ENCODE results near the gene ARHGEF6.
"Not testable (repeated sequence)": the region's sequence is repeated elsewhere in the genome, so short reads cannot be mapped to it uniquely, and the experiment has no call there.

ARHGEF6 gene

GRCh38 chrX:136814847-136815750 lies 34.4 kb upstream of the ARHGEF6 start:
- no peak for TF ChIP-seq POLR2A (IDR thresholded peaks at IDR 0.05; ENCODE audit: extremely low read depth, insufficient read length)
- TF ChIP-seq CTCF (IDR thresholded peaks at IDR 0.05; ENCODE audit: low read depth, low read length), result no peak
- TF ChIP-seq MYC (IDR thresholded peaks at IDR 0.05; ENCODE audit: low read depth, low read length), result no peak
- TF ChIP-seq MAX (IDR thresholded peaks at IDR 0.05; ENCODE audit: low read depth, low read length), result no peak
- no peak overlapping the region for H3K4me3 ChIP-seq (ENCODE audit: low read depth, low read length)
- no peak for DNase-seq (ENCODE audit: low read depth)

- TF ChIP-seq MAX (IDR thresholded peaks at IDR 0.05; ENCODE audit: low read depth, low read length), result no peak
- TF ChIP-seq MYC (IDR thresholded peaks at IDR 0.05; ENCODE audit: low read depth, low read length), result no peak
- TF ChIP-seq POLR2A (IDR thresholded peaks at IDR 0.05; ENCODE audit: extremely low read depth, insufficient read length), result no peak
- TF ChIP-seq CTCF (IDR thresholded peaks at IDR 0.05; ENCODE audit: low read depth, low read length), result no peak
- no peak overlapping the region for H3K4me3 ChIP-seq (ENCODE audit: low read depth, low read length)
- DNase-seq (ENCODE audit: low read depth), result no peak
These were observed 31.6 kb upstream of the ARHGEF6 start for GRCh38 chrX:136812286-136812685.

GRCh38 chrX:136810493-136810892 lies 29.8 kb upstream of the ARHGEF6 start:
- peak; percentile 9 for DNase-seq (ENCODE audit: low read depth)
- H3K4me3 ChIP-seq (ENCODE audit: low read depth, low read length), result no peak overlapping the region
- no peak for TF ChIP-seq MYC (IDR thresholded peaks at IDR 0.05; ENCODE audit: low read depth, low read length)
- TF ChIP-seq MAX (IDR thresholded peaks at IDR 0.05; ENCODE audit: low read depth, low read length), result no peak
- TF ChIP-seq CTCF (IDR thresholded peaks at IDR 0.05; ENCODE audit: low read depth, low read length), result no peak
- no peak for TF ChIP-seq POLR2A (IDR thresholded peaks at IDR 0.05; ENCODE audit: extremely low read depth, insufficient read length)

- no peak for DNase-seq (ENCODE audit: low read depth)
- TF ChIP-seq MYC (IDR thresholded peaks at IDR 0.05; ENCODE audit: low read depth, low read length) (no peak), MAX (IDR thresholded peaks at IDR 0.05; ENCODE audit: low read depth, low read length) (no peak), POLR2A (IDR thresholded peaks at IDR 0.05; ENCODE audit: extremely low read depth, insufficient read length) (no peak)
- H3K4me3 ChIP-seq (ENCODE audit: low read depth, low read length), result no peak overlapping the region
These were observed 26.2 kb upstream of the ARHGEF6 start for GRCh38 chrX:136806891-136807410.

GRCh38 chrX:136802515-136802914 lies 21.8 kb upstream of the ARHGEF6 start:
- no peak overlapping the region for H3K4me3 ChIP-seq (ENCODE audit: low read depth, low read length)
- peak; percentile 14 for DNase-seq (ENCODE audit: low read depth)
- TF ChIP-seq MYC (IDR thresholded peaks at IDR 0.05; ENCODE audit: low read depth, low read length) (no peak), POLR2A (IDR thresholded peaks at IDR 0.05; ENCODE audit: extremely low read depth, insufficient read length) (no peak), CTCF (IDR thresholded peaks at IDR 0.05; ENCODE audit: low read depth, low read length) (no peak), MAX (IDR thresholded peaks at IDR 0.05; ENCODE audit: low read depth, low read length) (no peak)

- H3K4me3 ChIP-seq (ENCODE audit: low read depth, low read length), result no peak overlapping the region
- TF ChIP-seq MYC (IDR thresholded peaks at IDR 0.05; ENCODE audit: low read depth, low read length), result no peak
- no peak for TF ChIP-seq CTCF (IDR thresholded peaks at IDR 0.05; ENCODE audit: low read depth, low read length)
- TF ChIP-seq POLR2A (IDR thresholded peaks at IDR 0.05; ENCODE audit: extremely low read depth, insufficient read length), result no peak
- TF ChIP-seq MAX (IDR thresholded peaks at IDR 0.05; ENCODE audit: low read depth, low read length), result no peak
- no peak for DNase-seq (ENCODE audit: low read depth)
These were observed 17.1 kb upstream of the ARHGEF6 start for GRCh38 chrX:136797787-136798186.

GRCh38 chrX:136795132-136795531 lies 14.4 kb upstream of the ARHGEF6 start:
- not testable (repeated sequence) for DNase-seq (ENCODE audit: low read depth)

GRCh38 chrX:136794660-136795059 lies 13.9 kb upstream of the ARHGEF6 start:
- DNase-seq (ENCODE audit: low read depth); H3K4me3 ChIP-seq (ENCODE audit: low read depth, low read length): not testable (repeated sequence)

More at GRCh38 chrX:136795132-136795531, 14.4 kb upstream of the ARHGEF6 start:
- not testable (repeated sequence) for H3K4me3 ChIP-seq (ENCODE audit: low read depth, low read length)
